HG03575 (cell line): Measurements from ENCODE around the gene CCDC50.

ENCODE experiments used
- ATAC-seq: cut with Tn5 transposase; IDR thresholded peaks from one replicate; pipeline ENCODE4 v1.9.1; 2021; ENCODE audit not compliant: unreplicated experiment, insufficient number of reproducible peaks, low FRiP score; ENCODE audit errors: extremely low read depth

Gene CCDC50

GRCh38 chr3:191313296-191313695 is 15.9 kb upstream of the CCDC50 start:
- ATAC-seq, result no peak

GRCh38 chr3:191314109-191314728 is 15.0 kb upstream of the CCDC50 start:
- no peak for ATAC-seq

- no peak for ATAC-seq
Measured at GRCh38 chr3:191316876-191317603, 12.2 kb upstream of the CCDC50 start.

DNA sequence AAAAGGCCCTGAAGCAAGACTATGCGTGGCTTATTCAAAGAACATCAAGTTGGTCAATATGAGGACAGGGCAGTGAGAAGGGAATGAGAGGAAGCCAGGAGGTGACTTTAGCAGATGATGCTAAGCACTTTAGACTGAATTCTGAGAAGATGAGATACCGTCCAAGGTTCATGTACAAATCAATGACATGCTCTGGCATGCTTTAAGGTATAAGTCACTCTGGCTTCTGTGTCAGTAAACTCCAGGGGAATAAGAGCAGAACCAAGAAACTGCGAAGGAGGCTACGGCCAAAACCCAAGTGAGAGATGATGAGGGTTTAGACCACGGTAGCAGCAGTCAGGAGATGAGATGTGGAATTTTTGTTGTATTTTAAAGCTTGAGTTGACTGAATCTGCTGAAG is 8.9 kb upstream of the CCDC50 start:
- no peak for ATAC-seq

- no peak for ATAC-seq
Measured at GRCh38 chr3:191321019-191321767, 8.0 kb upstream of the CCDC50 start.

DNA sequence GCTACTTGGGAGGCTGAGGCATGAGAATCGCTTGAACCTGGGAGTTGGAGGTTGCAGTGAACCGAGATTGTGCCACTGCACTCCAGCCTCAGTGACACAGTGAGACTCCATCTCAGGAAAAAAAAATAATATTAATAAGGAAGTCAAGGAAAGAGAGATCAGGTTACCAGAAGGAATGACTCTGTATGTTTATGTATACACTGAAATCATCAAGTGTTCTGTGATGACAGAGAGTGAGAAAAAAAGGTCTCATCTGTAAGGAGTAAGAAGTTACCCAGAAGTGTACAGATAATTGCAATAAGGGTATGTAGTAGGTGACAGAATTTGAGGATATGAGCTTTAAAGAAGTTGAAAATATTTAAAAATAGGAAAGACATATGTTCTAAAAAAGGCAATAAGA is 4.3 kb upstream of the CCDC50 start:
- no peak for ATAC-seq

GRCh38 chr3:191327526-191327925 is 1.7 kb upstream of the CCDC50 start:
- ATAC-seq, result no peak

GRCh38 chr3:191328383-191328961 is 722 bp upstream of the CCDC50 start:
- no peak for ATAC-seq

DNA sequence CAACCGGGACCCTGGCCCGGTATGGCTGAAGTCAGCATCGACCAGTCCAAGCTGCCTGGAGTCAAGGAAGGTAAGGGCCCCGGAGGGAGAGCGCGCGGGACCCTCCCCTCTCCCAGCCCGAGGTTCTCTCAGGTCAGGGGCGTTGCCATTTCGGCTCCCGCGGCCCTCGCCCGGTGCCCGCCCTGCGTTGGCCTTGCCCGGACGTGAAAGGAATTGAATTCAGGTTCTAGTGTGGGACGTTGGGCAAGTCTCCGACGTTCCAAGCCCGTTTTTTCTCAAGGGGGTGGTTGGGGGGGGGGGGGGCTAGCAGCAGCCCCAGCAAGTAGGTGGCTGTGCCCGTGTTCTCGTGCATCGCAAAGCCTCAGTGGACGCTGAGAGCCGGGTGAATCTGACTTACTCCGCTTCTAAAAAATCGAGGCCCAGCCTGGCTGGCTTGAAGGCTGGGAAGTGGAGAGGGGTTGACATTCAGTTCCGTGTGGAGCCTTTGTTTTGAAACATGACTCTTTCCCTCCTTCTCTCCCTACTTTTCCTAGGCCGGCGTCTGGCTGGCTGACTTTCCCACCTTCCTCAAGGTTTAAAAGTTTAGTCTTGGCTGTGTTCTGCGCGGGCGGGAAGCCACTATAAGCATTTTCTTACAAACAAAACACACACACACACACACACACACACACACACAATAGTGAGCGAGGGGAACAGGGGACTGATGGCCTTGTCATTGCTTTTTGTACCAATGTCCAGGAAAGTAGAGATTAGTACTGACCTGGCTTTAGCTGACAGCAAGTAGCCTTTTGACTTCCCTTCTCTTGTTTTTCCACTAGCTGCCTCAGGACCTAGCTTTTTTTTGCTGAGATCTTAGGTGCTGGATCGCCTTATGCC is 698 bp downstream of the CCDC50 start, which contains the start of gene UTS2B:
TSS of gene UTS2B (minus strand) at position 873 of the 876 bp plus-strand sequence. CDS start 48,337 bp downstream, outside the sequence.
- peak; percentile 4 for ATAC-seq

GRCh38 chr3:191330530-191331048 is 1.4 kb downstream of the CCDC50 start:
- ATAC-seq, result no peak

DNA sequence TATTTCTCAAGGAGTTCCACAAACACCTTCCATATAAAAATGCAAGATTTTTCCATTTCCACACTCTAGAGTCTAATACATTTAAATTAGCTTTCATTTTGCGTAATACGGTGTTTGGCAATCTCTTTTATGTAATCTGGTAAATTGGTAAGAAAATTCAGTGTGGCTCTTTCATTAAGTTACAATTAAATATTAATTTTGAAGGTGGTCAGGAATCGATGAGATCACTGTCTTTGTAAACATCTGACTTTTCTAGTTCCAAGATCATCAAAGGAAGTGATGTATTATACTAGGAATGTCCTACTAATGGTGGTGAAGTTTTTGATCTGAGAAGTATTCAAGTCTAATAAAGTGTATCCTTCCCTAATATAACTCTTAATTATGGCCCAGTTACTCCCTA is 2.2 kb downstream of the CCDC50 start:
- ATAC-seq, result no peak

GRCh38 chr3:191333298-191333880 is 4.2 kb downstream of the CCDC50 start:
- ATAC-seq, result no peak

- ATAC-seq, result no peak
Measured at GRCh38 chr3:191334346-191334893, 5.2 kb downstream of the CCDC50 start.

GRCh38 chr3:191336833-191337232 is 7.6 kb downstream of the CCDC50 start:
- ATAC-seq, result no peak

DNA sequence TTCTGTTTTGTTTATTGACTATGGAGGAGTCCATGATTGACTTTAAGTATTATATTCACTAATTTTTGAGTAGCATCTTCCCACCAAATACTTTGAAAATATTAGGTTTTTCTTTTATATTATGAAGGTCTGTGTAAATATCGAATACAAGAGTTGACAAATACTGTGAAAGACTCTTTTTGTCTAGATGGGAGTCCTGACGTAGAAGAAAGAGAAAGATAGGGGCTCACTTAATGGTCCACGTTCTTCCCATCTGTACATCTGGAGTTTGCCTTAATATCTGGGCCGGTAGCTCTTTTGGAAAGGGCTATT is 8.9 kb downstream of the CCDC50 start:
- ATAC-seq, result no peak

DNA sequence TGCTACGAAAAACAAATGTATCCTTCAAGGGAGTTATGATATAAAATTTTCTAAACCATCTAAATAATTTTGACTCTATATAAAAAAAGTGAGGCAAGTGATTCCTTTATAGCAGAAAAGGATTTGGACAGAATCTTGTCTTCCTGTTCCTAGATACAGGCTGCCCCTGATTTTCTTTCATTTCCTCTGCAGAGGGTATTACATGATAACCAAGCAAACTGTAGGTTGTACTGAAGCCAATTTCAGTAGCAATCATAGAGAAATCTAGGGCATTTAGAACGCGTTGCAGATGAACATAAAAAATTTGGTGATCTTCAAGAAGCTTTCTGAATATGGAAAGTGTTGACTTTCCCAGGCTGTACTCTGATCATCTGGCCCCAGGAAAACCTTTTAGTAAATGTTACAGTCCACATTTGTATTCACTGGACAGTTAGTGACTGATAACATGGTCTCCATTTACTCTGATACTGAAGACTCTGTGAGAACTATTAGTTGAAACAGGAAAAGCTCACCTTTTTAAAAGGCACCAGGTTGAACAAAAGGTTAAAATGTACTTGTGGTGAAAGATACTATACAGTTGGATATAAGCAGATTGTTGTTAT is 10.2 kb downstream of the CCDC50 start:
- no peak for ATAC-seq

- ATAC-seq, result no peak
Measured at GRCh38 chr3:191340351-191340750, 11.2 kb downstream of the CCDC50 start.

- ATAC-seq, result no peak
Measured at GRCh38 chr3:191340966-191341365, 11.8 kb downstream of the CCDC50 start.
